COR-L47 (cell line): Measurements from ENCODE around the gene ATP6V1G3.
A peak's percentile ranks its signal among the peaks of the same experiment; 100 is the strongest.
"Not testable (repeated sequence)": the region's sequence is repeated elsewhere in the genome, so short reads cannot be mapped to it uniquely, and the experiment has no call there.

Source experiments
- DNase-seq: peaks from one replicate; lab custom pipeline; 2025; lab: John Stamatoyannopoulos, UW

The ATP6V1G3 gene

DNA sequence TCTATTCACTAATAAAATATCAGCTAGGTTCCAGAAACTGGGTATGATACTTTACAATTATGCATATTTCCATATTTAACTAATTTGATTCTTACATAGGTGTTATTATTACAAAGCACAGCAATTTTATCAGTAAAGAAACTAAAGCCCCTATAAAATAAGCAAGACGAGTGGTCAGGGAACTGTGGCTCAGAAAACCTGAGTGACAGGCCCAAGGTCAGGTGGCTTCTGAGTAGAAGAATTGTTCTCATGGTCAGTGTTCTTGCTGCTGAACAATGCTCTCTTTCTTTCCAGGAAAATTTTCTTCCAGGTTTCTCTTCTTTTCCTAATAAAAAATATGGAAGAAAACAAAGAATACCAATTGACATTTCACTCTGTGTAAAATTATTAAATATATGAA, 2.2 kb upstream of the ATP6V1G3 start:
- DNase-seq, result no peak

DNA sequence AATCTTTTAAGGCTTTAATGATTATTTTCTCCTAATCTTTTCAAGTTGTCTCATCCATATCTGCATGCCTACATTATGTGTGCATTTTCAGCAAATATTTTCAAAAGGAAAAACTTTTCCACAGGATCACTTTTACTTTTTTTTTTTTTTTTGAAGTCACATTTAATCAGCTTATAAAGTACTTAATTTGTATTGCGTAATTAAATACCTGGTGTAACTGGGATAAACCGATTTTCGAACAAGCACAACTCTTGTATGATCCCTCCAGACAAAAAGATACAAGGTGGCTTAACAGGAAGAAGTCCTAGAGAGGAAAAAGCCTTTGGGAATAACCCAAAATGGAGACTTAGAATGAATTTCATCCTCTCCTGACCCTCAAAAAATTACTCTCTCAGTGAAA, 1.3 kb upstream of the ATP6V1G3 start:
- DNase-seq, result no peak

- DNase-seq, result no peak
These were observed 1.7 kb downstream of the ATP6V1G3 start for GRCh38 chr1:198538579-198539364.

DNA sequence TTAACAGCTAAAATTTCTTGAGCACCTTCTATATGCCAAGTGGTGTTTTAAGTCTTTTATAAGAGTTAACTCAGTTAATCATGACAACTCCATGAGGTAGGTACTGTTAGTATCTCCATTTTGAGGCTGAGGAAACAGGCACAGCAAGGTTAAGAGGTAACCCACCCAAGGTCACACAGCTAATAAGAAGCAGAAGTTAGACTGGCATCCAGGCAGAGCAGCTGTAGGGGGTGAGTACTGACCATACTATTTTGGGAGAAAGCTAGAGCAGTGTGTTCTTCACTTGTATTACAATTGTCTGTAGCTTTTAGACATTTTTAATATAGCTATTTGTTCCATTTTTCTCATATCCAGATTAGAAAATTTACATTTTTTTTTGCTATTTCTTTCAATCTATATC, 4.8 kb downstream of the ATP6V1G3 start:
- DNase-seq, result no peak

DNA sequence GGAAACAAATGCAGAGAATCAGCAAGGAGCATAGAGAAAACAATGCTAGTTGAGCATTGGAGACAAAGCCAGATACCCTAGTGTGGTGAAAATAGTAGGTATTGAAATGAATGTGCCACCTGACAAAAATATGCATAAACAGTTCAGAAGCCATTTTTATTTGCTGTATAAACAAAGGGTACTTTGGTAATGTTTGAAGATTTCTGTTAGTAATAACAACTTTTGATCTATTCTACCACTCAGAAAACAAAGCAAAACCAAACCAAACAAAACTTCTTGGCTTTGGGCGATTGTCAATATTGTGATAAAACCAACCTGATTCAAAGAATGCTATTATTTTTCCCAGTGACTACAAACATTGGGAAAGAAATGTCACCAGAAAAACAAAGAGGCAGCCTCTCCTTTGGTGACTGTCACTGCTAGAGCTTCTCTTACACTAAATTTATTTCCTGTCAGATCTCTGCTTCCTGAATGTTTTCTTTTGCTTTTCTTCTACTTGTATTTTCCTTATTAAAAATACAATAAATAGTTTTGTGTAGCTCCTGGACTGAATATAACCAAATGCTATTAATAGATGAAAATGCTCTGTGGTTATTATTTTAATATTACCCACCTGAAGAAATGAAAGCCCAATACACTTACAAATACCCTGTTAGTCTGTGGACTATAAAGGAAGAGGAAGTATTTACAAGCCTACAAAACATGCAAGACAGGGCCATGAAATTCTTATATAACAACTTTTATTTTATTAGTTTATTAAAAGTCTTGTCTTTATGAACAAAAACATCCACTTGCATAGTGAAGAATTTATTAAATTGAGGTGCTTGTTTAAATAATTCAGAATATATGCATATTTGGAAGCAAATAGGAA, 5.7 kb downstream of the ATP6V1G3 start:
- DNase-seq, result peak; percentile 94

DNA sequence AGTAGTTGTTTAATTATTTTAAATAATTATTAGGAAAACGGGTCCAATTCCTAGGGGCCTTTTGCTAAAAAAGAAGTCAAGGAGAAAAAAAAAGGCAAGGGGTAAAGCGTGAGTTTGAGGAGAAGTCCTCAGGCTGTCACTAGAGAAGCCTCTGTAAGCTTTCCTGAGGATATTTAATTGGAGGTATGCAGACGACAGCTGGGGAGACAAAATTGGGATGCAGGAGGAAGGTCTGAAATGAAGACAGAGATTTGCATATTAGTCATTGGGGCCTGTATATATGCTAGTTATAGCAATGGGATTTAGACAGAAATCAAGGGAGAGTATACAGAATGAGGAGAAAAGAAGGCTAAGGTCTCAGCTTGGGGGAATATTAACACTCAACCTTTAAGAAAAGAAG, 8.6 kb downstream of the ATP6V1G3 start:
- DNase-seq, result no peak

- DNase-seq, result peak; percentile 91
These were observed 9.5 kb downstream of the ATP6V1G3 start for GRCh38 chr1:198530953-198531352.

DNA sequence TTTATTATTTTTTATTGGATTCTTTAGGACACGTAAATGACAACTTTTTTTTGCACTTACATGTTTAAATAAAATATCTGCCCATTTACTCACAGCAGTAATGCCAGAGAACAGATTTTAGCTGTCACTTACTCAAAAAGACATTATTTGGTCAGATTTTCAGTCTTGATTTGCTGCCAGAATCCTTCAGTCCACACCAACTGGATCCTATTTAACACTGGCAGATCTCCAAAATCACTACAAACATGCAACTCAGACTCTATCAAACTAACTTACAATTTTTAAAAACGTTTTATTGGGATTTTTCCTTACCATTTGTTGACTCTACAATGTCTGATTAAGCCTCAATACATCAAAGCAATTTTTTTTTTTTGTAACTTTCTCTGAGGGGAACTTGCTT, 11.1 kb downstream of the ATP6V1G3 start:
- peak; percentile 78 for DNase-seq

DNA sequence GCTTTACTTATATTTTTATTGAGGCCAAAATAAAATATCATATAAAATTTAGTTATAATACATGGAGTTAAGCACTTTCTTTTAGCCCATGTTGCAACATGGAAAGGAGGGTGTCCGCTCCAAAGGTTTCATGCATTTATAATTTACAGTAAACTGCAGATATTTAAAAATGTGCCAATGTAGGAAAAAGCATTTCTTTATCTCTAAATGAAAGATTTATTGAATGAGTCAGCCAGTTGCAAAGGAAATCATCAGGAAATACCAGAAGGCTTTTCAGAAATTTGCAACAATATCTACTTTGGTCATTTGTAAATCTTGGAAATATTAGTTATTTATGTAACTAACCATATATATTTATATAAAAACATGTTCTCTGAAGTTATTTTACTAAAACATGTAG, 12.1 kb downstream of the ATP6V1G3 start:
- DNase-seq, result no peak

GRCh38 chr1:198524556-198524955, 15.9 kb downstream of the ATP6V1G3 start:
- no peak for DNase-seq

DNA sequence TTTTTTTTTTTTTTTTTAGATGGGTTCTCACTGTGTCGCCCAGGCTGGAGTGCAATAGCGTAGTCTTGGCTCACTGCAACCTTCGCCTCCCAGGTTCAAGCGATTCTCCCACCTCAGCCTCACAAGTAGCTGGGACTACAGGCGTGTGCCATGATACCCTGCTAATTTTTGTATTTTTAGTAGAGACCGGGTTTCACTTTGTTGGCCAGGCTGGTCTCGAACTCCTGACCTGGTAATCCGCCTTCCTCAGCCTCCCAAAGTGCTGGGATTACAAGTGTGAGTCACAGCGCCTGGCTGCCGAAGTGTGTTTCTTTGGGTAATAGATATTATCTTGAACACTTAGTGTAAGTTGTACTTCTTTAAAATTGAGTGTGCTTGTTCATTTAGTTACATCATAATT, 16.4 kb downstream of the ATP6V1G3 start:
- DNase-seq, result not testable (repeated sequence)

GRCh38 chr1:198523182-198523950, 17.1 kb downstream of the ATP6V1G3 start:
- DNase-seq, result no peak

DNA sequence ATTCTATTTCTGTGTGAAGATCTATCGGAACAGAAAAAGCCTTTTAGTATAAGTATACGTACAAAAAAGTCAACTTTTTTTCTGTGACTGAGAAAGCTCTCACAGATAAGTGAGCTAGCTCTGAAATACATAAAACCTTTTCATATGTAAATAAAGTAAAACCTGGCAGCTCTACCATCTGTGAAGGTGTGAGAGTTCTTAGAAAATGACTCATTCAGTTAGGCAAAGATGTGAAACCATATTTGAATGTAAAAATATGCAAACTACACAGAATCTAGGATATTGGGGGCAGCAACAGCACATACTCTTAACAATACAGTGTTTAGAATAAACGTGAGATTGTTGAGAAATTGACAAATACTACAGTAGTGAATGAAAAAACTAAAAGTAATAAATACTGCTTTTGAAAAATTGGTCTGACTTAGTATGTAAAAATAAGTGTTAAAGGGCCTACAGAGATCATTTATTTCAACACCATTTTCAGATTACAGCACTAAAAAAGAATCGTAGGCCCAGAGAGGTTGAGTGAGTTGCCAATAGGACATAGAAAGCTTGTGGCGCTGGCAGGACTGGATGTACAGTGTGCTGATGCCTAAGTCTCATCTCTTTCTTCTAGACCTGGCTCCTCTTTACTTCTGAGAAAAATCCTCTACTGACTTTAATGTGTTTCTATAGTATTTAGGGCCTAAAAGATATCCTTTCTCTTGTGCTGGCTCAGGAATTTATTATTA, 19.8 kb downstream of the ATP6V1G3 start:
- DNase-seq, result no peak

DNA sequence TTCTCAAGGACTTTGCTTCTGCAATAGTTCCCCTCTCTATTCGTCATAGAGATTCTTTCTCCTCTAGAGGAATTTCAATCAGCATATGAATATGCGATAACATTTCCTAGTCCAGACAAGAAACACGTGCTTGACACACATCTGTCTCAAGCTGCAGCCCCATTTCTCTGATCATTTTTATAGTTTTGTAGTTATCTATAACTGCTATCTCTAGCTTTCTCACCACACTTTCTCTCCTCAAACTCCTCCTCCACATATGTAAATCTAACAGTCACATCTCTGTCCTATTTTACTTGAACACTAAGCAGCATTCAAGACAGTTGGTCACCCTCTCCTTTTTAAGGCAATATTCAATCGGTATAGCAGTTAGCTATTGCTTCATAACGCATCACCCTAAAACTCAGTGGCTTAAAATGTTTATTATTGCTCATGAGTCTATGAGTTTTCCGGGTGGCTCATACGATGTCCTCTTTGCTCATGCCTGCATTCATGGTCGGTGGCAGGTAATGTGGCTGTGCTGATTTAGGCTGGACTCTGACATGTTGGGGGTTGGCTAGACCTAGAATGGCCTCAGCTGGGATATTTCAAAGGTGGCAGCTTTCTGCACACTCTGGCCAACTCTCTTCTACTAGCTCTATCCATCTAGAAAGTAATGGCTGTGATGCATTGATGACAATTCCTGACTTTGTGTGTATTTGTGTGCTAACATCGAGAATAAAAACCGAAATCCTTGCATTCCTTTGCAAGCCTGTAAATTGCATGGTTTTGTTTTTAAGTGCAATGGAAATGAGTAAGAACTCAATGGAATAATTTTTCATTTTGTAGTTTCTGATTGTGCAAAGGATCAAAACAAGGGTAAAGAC, 20.6 kb downstream of the ATP6V1G3 start:
- no peak for DNase-seq

GRCh38 chr1:198517623-198518199, 22.8 kb downstream of the ATP6V1G3 start:
- no peak for DNase-seq

DNA sequence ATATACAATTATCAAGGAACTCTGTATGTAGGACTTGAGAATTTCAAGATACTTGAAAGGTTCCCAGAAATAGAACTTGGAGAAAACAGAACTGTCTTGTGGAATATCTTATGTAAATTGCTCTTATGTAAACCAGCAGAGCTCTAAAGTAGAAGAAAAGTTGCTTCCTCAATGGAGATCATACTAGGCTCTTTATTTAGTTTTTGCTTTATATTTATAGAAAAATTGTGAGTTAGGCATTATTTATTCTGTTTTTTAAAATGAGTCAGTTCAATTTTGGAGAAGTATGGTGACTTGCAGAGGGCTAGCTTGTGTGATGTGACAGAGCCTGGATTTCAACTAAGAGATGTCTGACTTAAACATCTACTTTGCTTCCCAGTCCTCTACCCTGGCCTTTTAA, 40.4 kb downstream of the ATP6V1G3 start:
- DNase-seq, result no peak

DNA sequence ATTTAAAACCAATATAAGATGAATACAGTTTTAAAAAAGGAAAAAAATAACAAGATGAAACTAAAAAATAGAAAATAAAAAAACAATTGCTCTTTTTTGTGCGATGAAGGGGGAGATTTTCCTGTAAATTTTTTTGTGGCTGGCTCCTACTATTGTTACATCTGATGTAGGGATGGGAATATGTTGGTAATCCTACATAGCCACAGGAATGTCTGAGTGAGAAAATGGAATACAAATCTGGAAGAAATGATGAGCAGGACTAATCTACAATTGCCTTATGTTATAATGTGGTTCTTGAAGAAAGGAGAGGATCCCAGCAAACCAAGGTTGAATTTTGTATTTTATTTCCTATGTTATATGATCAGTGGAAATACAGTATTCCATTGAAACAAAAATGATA, 40.9 kb downstream of the ATP6V1G3 start:
- no peak for DNase-seq

DNA sequence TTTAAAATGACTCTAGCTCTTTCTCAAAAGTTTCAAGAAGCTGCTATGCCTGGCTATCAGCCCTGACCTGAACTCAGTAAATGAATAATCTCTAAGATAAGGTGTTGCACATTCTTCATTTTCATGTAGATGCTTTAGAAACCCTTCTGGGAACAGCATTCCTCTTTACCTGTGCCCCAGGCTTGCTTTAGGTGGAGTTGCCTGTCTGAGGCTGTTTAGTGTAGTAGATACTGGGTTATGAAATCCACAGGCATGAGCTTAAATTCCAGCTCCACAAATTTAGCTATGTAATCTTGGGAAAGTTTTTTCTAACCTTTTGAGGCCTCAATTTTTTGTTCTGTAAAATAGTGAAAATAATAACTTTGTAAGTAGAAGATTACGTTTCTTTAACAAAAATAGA, 41.6 kb downstream of the ATP6V1G3 start:
- no peak for DNase-seq

- no peak for DNase-seq
These were observed 42.4 kb downstream of the ATP6V1G3 start for GRCh38 chr1:198498103-198498385.

GRCh38 chr1:198497326-198498102, 43.0 kb downstream of the ATP6V1G3 start:
- no peak for DNase-seq
